ENCODE data around the gene NDUFA8.

The NDUFA8 gene

GRCh38 chr9:122095010-122095767, 64.4 kb downstream of the NDUFA8 start:
- DNase-seq: peak; percentile 42
